HG03060 (cell line): ENCODE measurements around the gene TRAF3.
"Not testable (repeated sequence)": the region's sequence is repeated elsewhere in the genome, so short reads cannot be mapped to it uniquely, and the experiment has no call there.

Source experiments
- ATAC-seq: cut with Tn5 transposase; IDR thresholded peaks from one replicate; pipeline ENCODE4 v1.9.1; 2021; ENCODE audit warnings: low read depth, moderate number of reproducible peaks; ENCODE audit not compliant: unreplicated experiment

Gene TRAF3

DNA sequence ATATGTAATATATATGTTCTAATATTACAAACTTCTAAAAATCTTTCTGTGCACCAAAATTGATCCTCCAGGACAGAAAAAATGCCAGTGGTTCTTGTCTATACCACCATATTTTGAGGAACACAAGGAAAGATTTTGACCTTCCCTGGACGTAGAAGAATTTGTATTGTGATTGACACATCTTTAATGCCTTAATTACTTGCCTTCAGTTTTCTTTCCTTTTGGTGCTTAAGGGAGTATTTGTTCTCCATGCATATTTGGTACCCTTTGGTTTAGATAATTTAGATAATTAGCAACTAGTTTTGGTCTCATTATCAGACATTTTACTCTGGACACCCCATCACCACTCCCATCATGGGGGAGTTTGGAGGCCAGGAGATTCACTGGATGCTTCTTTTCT, 27.6 kb downstream of the TRAF3 start:
- ATAC-seq: no peak

GRCh38 chr14:102805371-102805891, 28.2 kb downstream of the TRAF3 start:
- no peak for ATAC-seq

DNA sequence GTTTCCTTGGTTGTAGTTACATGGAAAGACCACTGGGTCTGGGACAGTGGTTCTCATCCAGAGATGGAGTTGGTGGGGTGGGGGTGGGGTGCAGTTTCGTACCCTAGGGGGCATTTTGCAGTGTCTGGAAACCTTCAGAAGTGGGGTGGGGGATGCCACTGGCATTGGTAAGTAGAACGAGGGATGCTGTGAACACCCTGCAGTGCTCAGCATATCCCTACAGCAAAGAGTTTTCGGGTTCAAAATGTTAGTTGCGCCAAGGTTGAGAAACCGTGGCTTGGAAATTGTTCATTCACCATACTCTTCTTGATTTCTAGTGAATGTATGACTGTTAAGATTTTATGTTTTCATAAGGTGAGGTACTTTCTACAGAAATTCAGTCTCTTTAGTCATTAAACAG, 28.7 kb downstream of the TRAF3 start:
- ATAC-seq: no peak

DNA sequence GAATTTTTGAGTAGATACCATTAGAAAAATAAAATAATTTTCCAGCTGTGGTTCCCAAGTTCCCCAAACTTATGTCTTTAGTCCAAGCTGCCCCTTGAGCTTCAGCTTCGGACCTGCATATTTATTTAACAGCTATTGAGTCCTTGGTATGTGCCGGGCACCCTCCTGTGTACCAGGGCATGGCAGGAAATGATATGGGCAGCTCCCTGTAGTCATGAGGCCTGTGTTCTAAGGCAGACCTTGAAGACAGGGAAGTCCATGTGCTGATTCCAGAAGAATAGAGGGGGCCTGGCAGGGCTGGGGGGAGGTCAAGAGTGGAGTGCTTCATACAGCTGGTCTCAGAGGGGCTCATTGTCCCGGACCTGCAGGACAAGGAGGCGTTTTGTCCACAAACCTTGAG, 29.2 kb downstream of the TRAF3 start:
- no peak for ATAC-seq

- ATAC-seq: no peak
Observed at GRCh38 chr14:102807013-102807406, 29.8 kb downstream of the TRAF3 start.

DNA sequence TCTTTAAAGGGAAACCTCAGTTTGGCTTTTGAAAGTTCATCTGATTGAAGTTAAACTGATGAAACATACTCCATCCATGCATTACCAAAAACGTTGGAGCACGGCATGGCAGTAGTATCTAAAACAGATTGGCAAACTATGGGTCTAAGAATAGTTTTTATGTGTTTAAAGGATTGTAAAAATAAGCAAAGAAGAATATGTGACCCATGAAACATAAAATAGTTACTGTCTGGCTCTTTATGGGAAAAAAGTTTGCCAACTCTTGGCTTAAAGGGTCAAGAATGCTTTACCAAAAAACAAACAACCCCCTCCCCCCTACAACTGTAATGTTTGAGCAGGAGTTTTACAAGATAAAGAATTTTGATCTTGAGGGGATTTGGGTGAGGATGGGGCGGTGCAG, 32.6 kb downstream of the TRAF3 start:
- ATAC-seq: no peak

DNA sequence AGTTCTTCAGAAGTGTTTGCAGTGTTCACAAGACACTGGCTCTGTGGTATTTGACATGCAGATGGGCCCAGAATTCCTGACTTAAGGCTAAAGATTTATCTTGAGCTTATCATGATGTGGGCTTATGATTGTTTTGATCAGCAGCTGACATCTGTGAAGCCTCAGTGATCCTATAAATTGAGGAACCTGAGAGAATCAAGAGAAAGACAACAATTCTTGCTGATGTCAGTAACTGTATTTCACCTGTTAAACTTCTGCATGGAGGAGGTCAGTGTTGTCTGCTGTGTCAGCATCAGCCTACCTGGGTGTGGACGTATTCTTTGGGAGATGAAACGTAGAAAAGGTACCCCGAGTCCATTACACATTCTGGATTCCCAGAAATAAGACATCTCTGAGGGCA, 33.3 kb downstream of the TRAF3 start:
- ATAC-seq: no peak

GRCh38 chr14:102811254-102811963, 34.2 kb downstream of the TRAF3 start:
- no peak for ATAC-seq

- no peak for ATAC-seq
Observed at GRCh38 chr14:102811971-102812370, 34.7 kb downstream of the TRAF3 start.

GRCh38 chr14:102813691-102814090, 36.4 kb downstream of the TRAF3 start:
- no peak for ATAC-seq

- no peak for ATAC-seq
Observed at GRCh38 chr14:102817318-102817717, 40.1 kb downstream of the TRAF3 start.

- no peak for ATAC-seq
Observed at GRCh38 chr14:102817942-102818940, 41.0 kb downstream of the TRAF3 start.

DNA sequence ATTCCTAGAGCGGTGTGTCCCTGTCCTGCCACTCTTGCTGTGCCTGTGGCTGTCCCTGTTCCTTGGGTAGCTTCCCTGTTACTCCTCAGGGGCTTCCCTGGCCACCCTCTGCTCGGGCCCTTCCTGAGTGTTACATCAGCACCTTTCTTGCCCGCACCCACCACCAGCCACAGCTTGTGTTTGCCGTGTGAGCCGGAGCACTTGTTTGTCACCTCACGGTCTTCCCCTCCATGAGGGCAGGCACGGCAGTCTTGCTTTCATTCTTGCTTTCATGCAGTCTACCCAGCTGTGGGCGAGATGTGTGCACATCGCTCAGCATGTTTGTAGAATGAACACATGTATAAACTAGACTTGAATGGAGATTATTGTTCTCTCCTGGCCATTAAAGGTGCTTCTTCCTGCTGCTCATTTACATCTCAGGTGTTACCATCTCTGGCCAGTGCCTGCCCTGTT, 42.0 kb downstream of the TRAF3 start:
- ATAC-seq: peak; percentile 53

GRCh38 chr14:102819747-102820330, 42.6 kb downstream of the TRAF3 start:
- ATAC-seq: peak; percentile 17

DNA sequence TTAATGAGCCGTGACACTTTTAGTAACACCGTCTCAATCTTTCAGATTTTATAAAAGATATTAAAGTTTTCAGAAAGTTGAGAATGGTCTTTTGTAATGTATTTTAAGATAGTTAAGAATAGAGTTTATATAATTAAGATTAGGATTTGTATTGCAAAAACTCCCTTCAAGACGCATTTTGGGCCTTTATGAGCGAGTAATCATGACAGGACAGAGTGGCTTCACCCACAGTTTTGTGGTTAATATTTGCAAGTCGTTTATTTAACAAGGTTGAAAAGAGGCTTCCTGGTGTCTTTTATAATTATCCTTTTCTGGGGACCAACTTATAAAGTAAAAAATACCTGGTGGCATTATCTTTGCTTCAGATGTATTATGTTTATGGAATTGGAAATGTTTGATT, 44.0 kb downstream of the TRAF3 start:
- ATAC-seq: no peak

GRCh38 chr14:102822311-102822863, 45.1 kb downstream of the TRAF3 start:
- ATAC-seq: no peak

DNA sequence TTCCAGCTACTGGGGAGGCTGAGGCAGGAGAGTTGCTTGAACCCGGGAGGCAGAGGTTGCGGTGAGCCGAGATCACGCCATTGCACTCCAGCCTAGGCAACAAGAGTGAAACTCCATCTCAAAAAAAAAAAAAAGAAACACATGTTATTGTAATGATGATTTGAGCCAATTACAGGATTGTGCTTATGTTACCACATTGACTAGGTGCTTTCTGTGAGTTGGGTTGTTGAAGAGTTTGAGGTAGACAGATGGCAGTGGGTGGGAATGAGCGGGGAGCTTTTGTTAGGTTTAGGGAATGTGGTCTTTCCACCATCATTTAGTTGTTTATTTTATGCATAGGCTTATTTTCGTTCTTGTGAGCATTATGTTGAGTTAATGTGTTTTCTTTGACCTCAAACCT, 45.6 kb downstream of the TRAF3 start:
- not testable (repeated sequence) for ATAC-seq

GRCh38 chr14:102823546-102823945, 46.3 kb downstream of the TRAF3 start:
- ATAC-seq: no peak

DNA sequence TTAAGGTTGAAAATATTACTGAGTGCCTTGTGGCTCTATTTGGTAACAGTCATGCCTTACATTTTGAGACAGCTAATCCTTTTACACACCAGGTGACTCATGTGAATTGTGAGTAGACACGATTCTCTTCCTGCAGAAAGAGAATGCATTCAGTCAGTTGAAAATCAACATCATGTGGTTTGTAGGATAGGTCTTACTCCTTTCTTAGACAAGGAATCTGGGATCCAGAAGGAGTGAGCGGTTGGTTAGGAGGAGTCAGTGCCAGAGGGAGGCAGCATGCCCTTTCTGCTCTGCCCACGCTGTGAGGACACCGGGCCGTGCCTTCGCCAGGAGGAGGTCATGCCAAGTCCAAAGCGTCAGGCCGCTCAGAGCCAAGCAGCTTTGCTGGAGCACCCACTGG, 47.6 kb downstream of the TRAF3 start:
- no peak for ATAC-seq

- no peak for ATAC-seq
Observed at GRCh38 chr14:102825307-102826095, 48.3 kb downstream of the TRAF3 start.
